Measurements from ENCODE around the gene PPP6R1. TPM values are rescaled to one million over a fixed set of nuclear protein-coding genes. Genes with fewer than 3 reads are reported as not detected.

Gene PPP6R1
- total RNA-seq, 1 donor from 2014 or later, result 43.0 TPM

DNA sequence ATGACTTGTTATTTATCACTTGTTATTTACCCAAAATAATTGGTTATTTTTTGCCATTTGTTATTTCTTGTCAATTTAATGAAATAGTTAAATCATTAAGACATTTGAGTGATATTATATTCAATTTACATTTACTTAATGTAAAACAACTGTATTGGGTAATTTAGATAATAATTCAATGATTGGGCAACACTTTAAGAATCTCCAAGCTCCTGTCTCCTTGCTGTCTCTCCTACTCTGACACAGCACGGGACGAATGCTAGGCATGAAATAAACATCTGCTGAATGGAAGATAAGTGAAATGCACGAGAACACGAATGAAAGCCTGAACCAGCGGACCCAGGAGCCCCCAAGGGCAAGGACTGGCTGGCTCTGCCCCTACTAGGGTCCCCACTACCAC lies 5.7 kb upstream of the PPP6R1 start:
- intact Hi-C loops (cut with DNase I), result no loop called here
- DNase-seq (ENCODE audit: low spot score), result no peak

DNA sequence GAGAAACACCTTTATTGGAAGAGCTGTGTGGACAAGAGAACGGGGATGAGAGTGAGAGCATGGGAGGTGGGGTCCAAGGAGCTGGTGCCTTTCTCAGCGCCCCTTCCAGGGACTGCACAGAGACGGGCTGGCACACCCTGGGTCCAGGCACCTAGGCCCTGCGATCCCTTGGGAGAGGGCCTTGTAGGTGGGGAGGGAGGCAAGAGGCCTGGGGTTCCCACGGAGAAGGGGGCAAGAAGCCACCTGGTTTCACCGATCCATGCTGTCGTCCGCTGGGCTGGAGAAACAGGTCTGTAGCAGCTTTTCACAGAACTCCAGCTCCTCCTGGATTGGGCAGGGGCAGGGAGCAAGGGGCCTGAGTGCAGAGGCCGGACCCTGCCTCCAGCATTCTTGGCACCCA lies 3.5 kb upstream of the PPP6R1 start:
- intact Hi-C loops (cut with DNase I), result no loop called here
- DNase-seq (ENCODE audit: low spot score), result no peak

DNA sequence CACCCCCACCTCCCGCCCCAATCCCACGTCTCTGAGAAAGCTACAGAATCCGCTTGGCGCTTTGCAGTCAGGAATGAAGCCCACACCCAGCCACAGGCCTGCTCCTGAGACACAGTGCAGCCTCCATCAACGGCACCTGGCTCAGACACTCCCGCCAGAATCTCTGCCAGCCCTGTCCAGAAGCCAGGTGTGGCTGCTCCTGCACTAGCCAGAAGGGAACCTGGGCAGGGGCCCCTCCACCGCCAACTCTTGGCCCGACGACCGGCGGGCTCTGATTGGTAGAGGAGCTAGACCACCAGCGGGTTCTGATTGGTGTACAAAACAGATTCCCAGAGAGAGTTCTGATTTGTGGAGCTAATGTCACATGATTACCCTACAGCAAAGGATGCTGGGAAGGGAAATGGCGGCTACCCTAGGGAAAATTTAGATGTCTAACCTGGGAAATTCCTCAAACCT lies 2.9 kb upstream of the PPP6R1 start:
- no peak for DNase-seq (ENCODE audit: low spot score)
- intact Hi-C loops (cut with DNase I), result no loop called here

DNA sequence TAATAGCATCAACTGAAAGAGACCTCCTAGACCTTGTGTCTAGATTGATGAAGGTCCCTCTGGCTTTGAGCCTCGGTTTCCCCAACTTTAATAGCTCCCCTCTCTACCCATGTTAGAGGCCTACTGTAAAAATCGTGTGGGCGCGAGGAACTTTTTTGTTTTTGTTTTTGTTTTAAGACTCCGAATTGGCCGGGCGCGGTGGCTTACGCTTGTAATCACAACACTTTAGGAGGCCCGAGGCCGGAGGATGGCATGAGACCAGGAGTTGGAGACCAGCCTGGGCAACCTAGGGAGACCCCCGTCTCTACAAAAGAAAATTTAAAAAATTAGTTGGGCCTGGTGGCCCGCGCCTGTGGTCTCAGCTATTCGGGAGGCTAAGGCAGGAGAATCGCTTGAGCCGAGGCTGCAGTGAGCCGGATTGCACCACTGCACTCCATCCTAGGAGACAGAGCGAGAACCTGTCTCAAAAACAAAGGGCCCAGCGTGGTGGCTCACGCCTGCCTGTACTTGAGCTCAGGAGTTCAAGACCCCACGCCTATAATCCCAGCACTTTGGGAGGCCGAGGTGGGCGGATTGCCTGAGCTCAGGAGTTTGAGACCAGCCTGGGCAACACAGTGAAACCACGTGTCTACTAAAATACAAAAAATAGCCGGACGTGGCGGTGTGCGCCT lies 858 bp upstream of the PPP6R1 start:
- no peak for DNase-seq (ENCODE audit: low spot score)

DNA sequence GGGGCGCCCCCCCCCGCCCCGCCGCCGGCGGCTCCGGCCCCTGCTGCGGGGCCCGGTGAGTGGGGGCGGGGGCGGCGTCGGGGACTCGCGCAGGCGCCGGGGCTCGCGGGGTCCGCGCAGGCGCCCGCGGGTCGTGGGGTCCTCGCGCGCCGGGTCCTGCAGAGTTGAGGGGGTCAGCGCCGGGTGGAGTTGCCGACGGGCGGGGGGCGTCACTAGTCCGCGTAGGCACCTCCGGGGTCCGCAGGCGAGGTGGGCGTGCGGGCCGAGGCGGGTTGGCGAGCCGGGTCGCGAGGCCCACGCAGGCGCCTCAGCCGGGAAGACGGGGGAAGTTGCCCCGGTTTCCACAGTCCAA lies 365 bp downstream of the PPP6R1 start:
- no peak for DNase-seq (ENCODE audit: low spot score)
- intact Hi-C loops (cut with DNase I), result loop anchor here (2.0 kb wide), 1 partner anchor 42 kb away; no protein-coding TSS in a partner anchor

More for the DNA sequence above, 858 bp upstream of the PPP6R1 start:
- intact Hi-C loops (cut with DNase I), result loop anchor here (1.0 to 2.0 kb wide), 2 partner anchors 21 to 43 kb away; partner anchors contain the start of gene HSPBP1

DNA sequence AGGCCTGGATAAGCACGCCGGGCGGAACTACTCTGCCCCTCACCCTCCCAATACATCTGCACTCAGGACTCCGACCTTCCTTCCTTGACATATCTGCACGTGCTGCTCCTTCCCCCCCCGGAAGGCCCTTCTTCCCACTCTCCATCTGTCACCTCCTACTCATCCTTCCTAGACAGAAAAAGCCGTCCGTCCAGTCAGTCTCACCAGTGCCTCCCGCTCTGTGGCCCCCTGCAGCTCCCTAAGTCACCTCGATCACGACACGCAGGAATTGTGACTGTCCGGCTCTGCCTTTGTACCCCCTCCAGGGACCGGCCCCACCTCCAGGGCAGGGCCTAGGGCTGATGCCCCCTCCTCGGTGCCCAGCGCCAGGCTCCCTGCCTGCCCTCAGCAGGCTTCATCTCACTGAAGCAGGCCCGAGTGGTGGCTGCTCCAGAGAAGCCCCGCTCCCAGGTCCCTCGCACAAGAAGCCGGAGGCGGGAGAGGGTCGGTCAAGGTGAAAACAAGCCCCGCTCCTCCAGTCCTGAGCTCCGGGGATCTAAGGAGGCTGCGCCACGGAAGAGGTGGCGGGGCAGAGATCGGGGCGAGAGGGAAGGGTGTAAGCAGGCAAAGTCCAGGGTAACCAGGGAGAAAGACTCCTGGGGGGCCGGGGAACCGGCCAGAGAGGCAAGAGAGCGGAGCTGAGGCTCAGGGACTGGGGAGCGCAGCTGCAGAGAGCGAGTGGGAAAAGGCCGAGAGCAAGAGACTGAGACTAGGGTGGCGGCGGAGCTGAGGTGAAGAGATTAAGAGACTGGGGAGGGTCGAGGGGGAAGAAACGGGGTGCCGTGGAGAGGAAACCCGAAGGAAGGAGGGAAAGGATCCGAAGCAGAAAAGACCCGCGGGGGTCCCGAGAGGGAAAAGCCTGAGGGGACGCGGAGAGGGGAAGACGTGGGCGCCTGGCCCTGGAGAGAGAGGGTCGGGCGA lies 1.1 kb downstream of the PPP6R1 start:
- DNase-seq (ENCODE audit: low spot score), result no peak
- intact Hi-C loops (cut with DNase I), result loop anchor here (2.0 kb wide), 1 partner anchor 41 kb away; no protein-coding TSS in a partner anchor

DNA sequence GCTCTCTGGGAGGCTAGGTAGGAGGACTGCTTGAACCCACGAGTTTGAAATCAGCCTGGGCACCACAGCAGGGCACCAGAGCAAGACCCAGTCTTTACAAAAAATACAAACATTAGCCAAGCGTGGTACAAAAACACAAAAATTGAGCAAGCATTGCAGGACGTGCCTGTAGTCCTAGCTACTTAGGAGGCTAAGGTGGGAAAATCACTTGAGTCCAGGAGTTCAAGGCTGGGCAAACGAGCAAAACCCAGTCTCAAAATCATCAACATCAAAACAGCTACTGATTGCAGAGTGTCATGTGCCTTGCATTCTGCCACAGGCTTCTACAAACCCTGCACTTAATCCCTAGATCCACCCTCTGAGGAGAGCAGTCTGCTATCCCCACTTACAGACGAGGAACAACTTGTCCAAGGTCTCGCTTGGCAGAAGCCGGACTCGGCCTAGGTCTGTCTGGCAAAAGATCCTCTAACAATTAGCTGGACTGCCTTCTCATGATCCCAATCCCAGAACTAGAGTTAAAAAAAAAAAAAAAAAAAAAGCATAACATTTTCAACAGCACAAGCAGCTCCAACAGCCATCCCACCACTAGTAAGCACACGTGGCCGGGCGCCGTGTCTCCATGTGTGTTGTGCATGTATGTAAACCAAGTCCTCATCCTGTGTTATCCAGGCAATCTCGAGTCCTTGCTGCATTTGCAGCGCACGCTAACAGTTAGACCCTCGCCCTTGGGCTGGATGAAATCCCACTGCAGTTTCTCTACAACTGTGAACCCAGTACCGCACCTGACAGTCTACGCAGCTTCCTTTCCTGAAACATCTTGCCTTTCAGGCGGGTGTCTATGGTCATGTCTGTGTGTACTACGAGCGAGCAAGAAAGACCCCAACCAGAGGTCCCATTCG lies 2.0 kb downstream of the PPP6R1 start:
- intact Hi-C loops (cut with DNase I), result no loop called here

DNA sequence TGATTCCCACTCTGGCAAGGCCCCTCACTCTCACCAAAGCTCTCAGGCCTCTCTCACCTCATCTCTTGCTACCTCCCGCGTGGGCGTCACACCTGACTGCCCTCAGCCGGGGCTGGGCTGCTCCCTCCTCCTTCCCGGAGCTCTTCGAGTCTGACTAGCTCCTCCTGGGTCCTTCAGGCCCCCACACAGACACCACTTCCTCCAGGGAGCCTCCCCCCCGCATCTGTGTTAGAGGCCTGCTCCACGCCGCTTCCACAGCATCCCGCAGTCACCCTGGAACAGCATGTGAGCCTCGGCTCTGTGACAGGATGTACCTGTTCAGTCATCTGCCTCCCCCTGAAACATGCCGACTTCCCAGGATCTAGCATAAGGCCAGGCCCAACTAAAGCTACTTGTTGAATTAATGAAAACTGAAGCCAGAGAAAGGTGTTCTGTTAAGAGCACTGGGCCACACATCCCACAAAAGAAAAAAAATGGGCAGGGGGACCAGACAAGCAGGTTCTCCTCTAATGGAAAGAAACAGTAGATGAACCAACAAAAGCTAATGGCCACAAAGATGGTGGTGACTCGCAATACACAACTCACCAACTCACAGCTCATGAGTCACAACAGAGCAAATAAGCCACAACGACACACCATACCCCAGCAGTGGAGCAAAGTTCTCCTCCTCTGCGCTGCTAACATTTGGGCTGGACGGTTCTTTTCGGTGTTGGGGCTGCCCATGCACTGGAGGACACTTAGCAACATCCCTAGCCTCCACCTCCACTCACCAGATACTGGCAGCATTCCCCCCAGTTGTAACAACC lies 3.0 kb downstream of the PPP6R1 start:
- no peak for DNase-seq (ENCODE audit: low spot score)
- intact Hi-C loops (cut with DNase I), result no loop called here

More for the DNA sequence above, 2.0 kb downstream of the PPP6R1 start:
- DNase-seq (ENCODE audit: low spot score), result no peak

DNA sequence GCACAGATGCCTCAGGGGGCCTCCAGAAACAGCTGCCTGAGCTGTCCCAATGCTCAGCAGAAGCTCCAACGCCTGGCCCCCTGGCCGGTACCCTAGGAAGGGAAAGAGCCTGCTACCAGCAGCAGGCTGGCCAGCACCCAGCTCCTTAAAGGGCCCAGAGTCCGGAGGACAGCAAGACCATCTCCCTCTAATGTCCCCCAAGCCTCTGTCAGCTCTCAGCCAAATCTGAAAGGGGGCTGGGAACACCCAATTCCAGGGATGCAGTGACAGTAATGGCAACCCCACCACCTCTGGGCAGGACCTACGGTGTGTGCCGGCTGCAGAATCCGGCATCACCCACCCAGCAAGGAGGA lies 4.2 kb downstream of the PPP6R1 start:
- intact Hi-C loops (cut with DNase I), result no loop called here
- no peak for DNase-seq (ENCODE audit: low spot score)

DNA sequence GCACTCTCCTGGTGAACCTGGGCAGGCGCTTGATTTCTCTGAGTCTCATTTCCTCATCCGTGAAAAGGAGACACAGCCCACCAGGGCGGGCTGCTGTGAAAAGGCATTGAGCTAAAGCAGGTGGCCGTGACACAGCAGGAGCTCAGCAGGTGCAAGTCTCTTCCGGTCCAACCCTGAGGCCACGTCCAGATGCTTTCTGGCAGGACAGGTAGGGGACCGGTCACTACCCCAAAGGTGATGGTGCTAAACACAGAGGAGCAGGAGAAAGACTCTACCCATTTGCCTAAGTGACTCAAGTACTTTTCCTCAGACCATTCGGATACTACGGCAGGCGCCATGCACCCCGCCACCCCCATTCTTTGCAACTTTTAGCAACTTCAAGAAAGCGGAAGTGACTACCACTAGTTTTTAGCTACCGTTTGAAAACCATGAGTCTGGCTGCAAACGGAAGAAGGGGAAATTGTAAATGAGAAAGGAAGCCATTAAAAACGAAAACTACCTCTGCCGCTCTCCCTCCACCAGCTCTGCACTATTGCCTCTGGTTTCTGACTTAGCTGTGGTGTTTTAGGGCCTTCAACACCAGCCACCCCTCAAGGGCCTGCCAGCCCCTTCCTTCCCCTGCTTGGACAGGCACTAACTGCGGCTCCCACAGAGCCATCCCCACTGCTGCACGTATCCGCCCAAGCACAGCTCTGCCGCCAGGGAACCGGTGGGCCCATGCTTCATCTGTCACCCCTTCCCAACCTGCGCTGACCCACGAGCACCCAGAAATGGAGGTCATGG lies 4.8 kb downstream of the PPP6R1 start:
- intact Hi-C loops (cut with DNase I), result no loop called here
- no peak for DNase-seq (ENCODE audit: low spot score)

DNA sequence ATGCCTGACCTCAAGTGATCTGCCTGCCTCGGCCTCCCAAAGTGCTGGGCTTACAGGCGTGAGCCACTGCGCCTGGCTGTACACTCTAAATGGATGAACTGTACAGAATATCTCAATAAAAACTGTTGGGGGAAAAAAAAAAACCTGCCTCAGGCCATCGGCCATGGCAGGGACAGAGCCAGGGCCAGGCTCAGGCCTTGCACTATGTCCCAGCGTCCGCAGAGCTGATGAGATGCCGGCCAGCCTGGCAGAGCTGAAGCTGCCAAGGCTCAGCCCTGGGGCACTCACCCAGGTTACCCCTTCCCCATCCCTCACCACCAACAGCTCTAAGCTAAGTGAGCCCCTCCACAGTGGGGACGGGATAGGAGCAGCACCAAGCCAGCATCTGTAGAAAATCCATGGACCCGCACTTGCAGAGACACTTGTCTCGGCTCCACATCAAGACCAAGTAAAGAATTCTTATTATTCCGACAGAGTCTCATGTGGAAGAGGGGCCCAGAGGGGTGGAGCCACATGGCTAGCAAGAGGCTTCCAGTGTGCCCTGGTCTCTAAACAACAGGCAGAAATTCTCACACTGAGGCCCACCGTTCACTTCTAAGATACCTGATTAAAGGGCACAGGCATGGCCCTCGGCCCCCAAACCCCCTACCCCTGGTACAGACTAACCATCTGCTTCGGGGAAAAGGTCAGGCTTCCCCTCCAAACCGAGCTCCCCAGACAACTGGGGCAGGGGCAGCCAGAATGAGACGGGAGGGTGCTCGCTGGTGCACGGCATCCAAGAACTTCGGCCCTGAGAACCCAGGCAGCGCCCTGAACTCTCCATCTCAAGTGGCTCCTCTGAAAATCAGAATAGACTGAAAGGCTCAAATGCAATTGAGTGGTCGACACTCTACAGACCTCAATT lies 5.8 kb downstream of the PPP6R1 start:
- DNase-seq (ENCODE audit: low spot score), result no peak
- intact Hi-C loops (cut with DNase I), result no loop called here

DNA sequence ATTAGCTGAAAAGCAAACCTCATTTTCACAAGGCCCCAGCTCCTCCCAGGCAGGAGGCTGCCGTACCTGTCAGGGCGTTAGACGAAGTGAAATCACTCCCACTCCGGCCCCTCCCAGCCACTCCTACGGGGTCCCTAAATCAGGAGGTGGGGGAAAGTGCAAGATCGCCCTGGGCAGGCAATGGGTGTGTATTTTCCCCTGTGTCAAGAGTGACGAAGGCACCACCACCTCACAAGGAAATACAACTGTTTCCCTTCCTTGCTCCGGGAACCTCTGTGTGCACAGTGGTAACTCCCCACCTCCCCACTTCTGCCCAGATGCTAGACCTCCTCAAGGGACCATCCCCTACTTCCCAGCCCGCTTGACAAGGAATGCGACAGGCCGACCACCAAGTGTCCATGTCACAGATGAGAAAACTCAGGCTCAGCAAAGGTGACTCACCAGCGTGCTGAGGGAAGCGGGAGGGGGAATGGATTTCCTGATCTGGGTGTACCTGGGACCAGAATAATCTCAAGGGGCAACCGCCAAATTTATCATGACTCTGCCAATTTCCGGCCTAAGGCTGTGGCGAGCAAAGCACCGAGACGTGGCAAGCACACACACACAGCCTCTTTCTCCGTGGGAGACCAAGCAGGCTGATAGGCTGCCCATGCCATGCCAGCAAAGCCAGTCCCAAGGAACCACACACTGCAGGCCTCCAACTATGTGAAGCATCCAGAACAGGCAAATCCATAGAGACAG lies 7.3 kb downstream of the PPP6R1 start:
- no peak for DNase-seq (ENCODE audit: low spot score)
- intact Hi-C loops (cut with DNase I), result no loop called here

DNA sequence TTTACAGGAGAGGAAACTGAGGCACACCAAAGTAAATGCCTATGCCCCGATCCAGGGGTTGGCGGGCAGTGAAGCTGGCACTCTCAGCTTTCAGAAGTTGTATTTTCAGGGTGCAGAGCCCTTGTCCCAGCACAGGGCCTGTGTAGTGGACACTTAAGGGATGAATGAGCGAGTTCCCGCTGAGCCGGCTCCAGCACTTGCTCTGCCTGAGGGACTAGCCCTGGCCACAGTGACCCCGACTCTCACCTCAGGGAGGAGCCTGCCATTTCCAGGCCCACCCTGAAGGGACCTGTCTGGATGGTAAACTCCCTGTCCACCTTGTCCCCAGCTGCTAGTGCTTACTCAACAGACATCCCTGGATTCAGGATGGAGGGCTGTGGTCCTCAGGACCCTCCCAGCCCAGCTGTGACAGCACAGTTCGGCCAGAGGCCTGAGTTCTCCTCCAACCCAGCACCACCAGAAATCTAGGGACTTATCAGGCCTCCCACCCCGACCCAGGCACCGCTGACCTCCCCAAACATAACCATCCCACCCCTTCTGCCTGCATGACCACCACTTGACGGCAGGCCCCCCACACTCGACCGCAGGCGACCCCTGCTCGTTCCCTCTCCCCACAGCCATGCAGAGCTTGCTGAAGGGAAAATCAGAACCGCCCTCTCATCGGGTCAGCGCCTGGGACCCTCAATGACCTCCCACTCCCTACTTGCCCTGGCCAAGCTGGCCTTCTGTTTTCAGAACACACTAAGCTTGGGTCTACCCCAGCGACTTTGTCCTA lies 8.4 kb downstream of the PPP6R1 start:
- intact Hi-C loops (cut with DNase I), result no loop called here
- DNase-seq (ENCODE audit: low spot score), result no peak

DNA sequence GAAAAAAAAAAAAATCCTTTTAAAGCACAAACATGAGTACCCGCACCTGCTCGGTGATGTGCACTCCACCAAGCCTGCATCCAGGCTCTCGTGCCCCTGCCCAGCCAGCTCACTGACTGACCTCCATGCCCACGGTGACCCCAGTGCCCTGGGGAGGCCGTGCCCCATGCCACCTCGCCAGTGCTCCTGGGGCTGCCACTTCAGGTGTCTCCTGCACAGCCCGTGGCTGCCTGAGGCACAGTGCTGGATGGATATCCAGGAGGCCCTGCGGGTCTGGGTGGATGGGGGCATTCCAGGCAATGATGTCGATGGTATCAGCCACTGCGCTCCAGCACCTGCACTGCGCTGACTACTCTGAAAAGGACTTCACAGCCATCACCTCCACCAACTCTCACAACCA lies 9.0 kb downstream of the PPP6R1 start:
- no peak for DNase-seq (ENCODE audit: low spot score)
- intact Hi-C loops (cut with DNase I), result no loop called here

DNA sequence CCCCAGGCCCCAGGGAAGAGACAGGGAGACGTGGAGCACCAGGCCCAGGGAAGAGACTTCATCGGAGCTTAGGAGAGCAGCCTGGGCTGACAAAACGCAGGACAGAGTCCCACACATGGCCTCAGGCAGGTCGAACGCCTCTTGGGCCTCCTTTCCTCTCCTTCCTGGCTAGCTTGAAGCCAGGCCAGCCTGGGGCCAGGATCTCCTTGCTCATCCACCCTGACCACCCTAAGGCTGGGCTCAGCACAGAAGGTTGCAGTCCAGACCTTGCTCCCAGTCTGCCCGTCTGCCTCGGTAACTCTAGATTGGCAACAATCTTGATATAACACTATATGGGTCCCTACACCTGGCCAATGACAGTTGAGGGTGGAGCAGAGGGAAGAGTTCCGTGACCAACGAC lies 10.1 kb downstream of the PPP6R1 start:
- intact Hi-C loops (cut with DNase I), result no loop called here
- no peak for DNase-seq (ENCODE audit: low spot score)

DNA sequence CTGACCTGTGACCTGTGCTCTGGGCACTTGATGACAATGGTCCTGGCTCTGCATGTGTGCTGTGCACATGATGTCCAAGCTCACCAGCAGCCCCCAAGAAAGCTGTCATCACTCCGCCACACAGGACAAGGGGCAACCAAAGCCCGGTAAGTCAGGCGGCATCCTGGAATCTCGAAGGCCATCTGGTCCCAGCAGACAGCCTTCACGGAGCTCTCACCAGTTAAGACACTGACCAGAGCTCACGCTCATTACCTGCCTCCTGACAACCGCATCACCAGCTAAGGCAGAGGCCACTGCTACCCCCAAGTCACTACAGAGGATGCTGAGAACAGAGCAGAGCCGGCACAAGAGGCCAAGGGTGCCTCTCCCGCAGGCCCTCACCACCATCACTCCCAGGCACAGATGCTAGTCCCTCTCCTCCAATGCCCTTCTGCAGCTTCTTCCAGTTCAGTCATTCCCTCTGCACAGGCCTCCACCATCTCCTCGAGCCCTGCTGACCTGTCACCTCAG lies 10.6 kb downstream of the PPP6R1 start:
- intact Hi-C loops (cut with DNase I), result no loop called here
- DNase-seq (ENCODE audit: low spot score), result no peak

Data from cardiac septum (tissue), 1 donor.